Measurements from ENCODE around the gene PAN2.

DNA sequence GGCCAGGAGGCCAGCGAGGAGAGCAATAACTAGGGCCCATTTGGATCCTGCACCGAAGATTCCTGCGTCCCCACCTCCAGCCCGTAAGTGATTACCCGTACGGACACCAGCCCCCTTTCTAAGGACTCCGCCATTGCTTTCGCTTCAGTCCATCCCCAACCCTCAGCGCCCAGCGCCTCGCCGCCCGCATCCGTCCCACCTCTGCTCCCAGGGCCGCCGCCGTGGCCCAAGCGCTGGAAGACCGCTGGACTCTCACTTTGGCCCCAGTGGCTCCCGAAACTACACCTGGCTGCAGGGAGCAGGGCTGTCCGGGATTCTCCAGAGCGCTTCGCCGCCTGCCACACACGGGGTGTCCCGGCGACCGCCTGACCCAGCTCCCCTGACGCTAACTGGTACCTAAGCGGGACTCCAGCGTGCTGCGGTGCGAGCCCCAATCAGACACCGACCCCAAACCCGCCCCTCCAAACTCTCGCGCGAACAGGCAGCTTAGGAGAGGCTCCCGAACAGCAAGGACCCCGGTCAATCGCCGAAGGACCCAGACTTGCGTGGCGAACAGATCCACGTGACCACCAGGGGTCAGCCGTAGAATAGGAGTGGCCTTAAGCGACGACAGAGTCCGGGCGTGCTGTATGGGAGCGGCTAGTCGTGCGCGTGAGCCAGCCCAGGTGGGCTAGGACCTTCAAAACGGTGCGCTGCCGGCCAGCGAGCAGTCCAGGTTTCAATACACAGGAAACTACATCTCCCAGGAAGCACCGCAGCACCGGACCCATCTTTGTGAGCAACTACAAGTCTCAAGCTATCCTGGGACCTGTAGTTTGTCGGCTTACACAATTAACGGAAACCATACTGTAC lies 18.0 kb downstream of the PAN2 start, which contains the start of gene CNPY2:
- TF ChIP-seq CTCF (conservative IDR thresholded peaks at IDR 0.05) (no peak; the same call in 1 of the 2 replicates), EZH2 (IDR thresholded peaks at IDR 0.05; ENCODE audit: low read depth) (no peak)

Measured in PC-9 (cell line).